Mucosa of stomach (tissue), 1 donor: Measurements from ENCODE around the gene SLC30A5.
"Not testable (repeated sequence)": the region's sequence is repeated elsewhere in the genome, so short reads cannot be mapped to it uniquely, and the experiment has no call there.

ENCODE experiments used
- H3K27me3 ChIP-seq: one replicate; pipeline ENCODE4 v1.7.0; 2013; ENCODE audit warnings: mild to moderate bottlenecking, low read length; ENCODE audit not compliant: control insufficient read depth, insufficient read depth
- H3K36me3 ChIP-seq: one replicate; pipeline ENCODE4 v1.7.0; 2013; ENCODE audit warnings: low read length; ENCODE audit not compliant: control insufficient read depth, insufficient read depth
- H3K4me1 ChIP-seq: one replicate; pipeline ENCODE4 v1.7.0; 2013; ENCODE audit warnings: mild to moderate bottlenecking, low read length; ENCODE audit not compliant: control insufficient read depth, insufficient read depth
- H3K4me3 ChIP-seq: one replicate; pipeline ENCODE4 v1.7.0; 2013; ENCODE audit warnings: low read length
- H3K9ac ChIP-seq: one replicate; pipeline ENCODE4 v1.7.0; 2013; ENCODE audit warnings: mild to moderate bottlenecking, low read length, moderate library complexity
- H3K9me3 ChIP-seq: one replicate; pipeline ENCODE4 v1.7.0; 2013; ENCODE audit warnings: mild to moderate bottlenecking, low read length, moderate library complexity; ENCODE audit not compliant: control insufficient read depth
- donor health status: Pancreatic carcinoma.

The SLC30A5 gene

GRCh38 chr5:69079556-69079955 is 14.3 kb upstream of the SLC30A5 start:
- Histone ChIP-seq H3K27me3 (no peaks in the 10 kb centered on the region), H3K4me3 (no peak overlapping the region), H3K9ac (no peak overlapping the region), H3K9me3 (no peaks in the 10 kb centered on the region), H3K4me1 (peaks cover 18% of the 10 kb centered on the region), H3K36me3 (no peaks in the 10 kb centered on the region)

GRCh38 chr5:69083412-69083811 is 10.4 kb upstream of the SLC30A5 start:
- H3K27me3 ChIP-seq: no peaks in the 10 kb centered on the region
- no peak overlapping the region for H3K9ac ChIP-seq
- no peak overlapping the region for H3K4me3 ChIP-seq
- peaks cover 5% of the 10 kb centered on the region for H3K4me1 ChIP-seq
- no peaks in the 10 kb centered on the region for H3K9me3 ChIP-seq
- H3K36me3 ChIP-seq: no peaks in the 10 kb centered on the region

GRCh38 chr5:69084195-69084594 is 9.6 kb upstream of the SLC30A5 start:
- peaks cover 5% of the 10 kb centered on the region for H3K4me1 ChIP-seq
- H3K9ac ChIP-seq: no peak overlapping the region
- H3K36me3 ChIP-seq: no peaks in the 10 kb centered on the region
- no peak overlapping the region for H3K4me3 ChIP-seq
- H3K9me3 ChIP-seq: no peaks in the 10 kb centered on the region
- H3K27me3 ChIP-seq: no peaks in the 10 kb centered on the region

GRCh38 chr5:69084903-69085302 is 8.9 kb upstream of the SLC30A5 start:
- no peaks in the 10 kb centered on the region for H3K9me3 ChIP-seq
- H3K9ac ChIP-seq: no peak overlapping the region
- no peaks in the 10 kb centered on the region for H3K27me3 ChIP-seq
- H3K4me3 ChIP-seq: no peak overlapping the region
- H3K36me3 ChIP-seq: no peaks in the 10 kb centered on the region
- H3K4me1 ChIP-seq: no peaks in the 10 kb centered on the region

GRCh38 chr5:69086206-69086605 is 7.6 kb upstream of the SLC30A5 start:
- Histone ChIP-seq H3K4me1 (no peaks in the 10 kb centered on the region), H3K9me3 (no peaks in the 10 kb centered on the region), H3K36me3 (no peaks in the 10 kb centered on the region), H3K4me3 (no peak overlapping the region), H3K27me3 (no peaks in the 10 kb centered on the region), H3K9ac (no peak overlapping the region)

GRCh38 chr5:69088006-69088405 is 5.8 kb upstream of the SLC30A5 start:
- H3K9me3 ChIP-seq, H3K27me3 ChIP-seq, H3K36me3 ChIP-seq, H3K4me1 ChIP-seq, H3K9ac ChIP-seq, H3K4me3 ChIP-seq: not testable (repeated sequence)

- Histone ChIP-seq H3K36me3 (no peaks in the 10 kb centered on the region), H3K27me3 (no peaks in the 10 kb centered on the region), H3K9me3 (no peaks in the 10 kb centered on the region), H3K4me1 (peaks cover 6% of the 10 kb centered on the region), H3K4me3 (no peak overlapping the region), H3K9ac (no peak overlapping the region)
These were observed 3.7 kb upstream of the SLC30A5 start for GRCh38 chr5:69090158-69090557.

GRCh38 chr5:69091771-69092170 is 2.0 kb upstream of the SLC30A5 start:
- Histone ChIP-seq H3K9ac (no peak overlapping the region), H3K27me3 (no peaks in the 10 kb centered on the region), H3K4me3 (no peak overlapping the region), H3K36me3 (no peaks in the 10 kb centered on the region), H3K9me3 (no peaks in the 10 kb centered on the region), H3K4me1 (peaks cover 9% of the 10 kb centered on the region)

GRCh38 chr5:69092969-69093368 is 845 bp upstream of the SLC30A5 start:
- Histone ChIP-seq H3K36me3 (no peaks in the 10 kb centered on the region), H3K4me3 (no peak overlapping the region), H3K4me1 (peaks cover 9% of the 10 kb centered on the region), H3K9ac (peak overlapping the region; percentile 88), H3K9me3 (no peaks in the 10 kb centered on the region), H3K27me3 (no peaks in the 10 kb centered on the region)

GRCh38 chr5:69099302-69099701 is 5.5 kb downstream of the SLC30A5 start:
- Histone ChIP-seq H3K9me3 (no peaks in the 10 kb centered on the region), H3K4me3 (no peak overlapping the region), H3K4me1 (peaks cover 9% of the 10 kb centered on the region), H3K9ac (no peak overlapping the region), H3K36me3 (no peaks in the 10 kb centered on the region), H3K27me3 (no peaks in the 10 kb centered on the region)

- Histone ChIP-seq H3K9ac (no peak overlapping the region), H3K4me1 (peaks cover 8% of the 10 kb centered on the region), H3K9me3 (no peaks in the 10 kb centered on the region), H3K36me3 (peaks cover 5% of the 10 kb centered on the region), H3K4me3 (no peak overlapping the region), H3K27me3 (no peaks in the 10 kb centered on the region)
These were observed 9.7 kb downstream of the SLC30A5 start for GRCh38 chr5:69103521-69103920.

GRCh38 chr5:69105996-69106906 is 12.4 kb downstream of the SLC30A5 start:
- H3K36me3 ChIP-seq: peaks cover 5% of the 10 kb centered on the region

More at GRCh38 chr5:69105996-69106906, 12.4 kb downstream of the SLC30A5 start:
- H3K9ac ChIP-seq: no peak overlapping the region
- H3K4me3 ChIP-seq: no peak overlapping the region
- H3K4me1 ChIP-seq: peaks cover 8% of the 10 kb centered on the region
- H3K27me3 ChIP-seq: no peaks in the 10 kb centered on the region
- no peaks in the 10 kb centered on the region for H3K9me3 ChIP-seq
